Endothelial cell of umbilical vein (primary cell): ENCODE results near the gene SLC45A1. TPM values are rescaled to one million over a fixed set of nuclear protein-coding genes. Genes with fewer than 3 reads are reported as not detected.

ENCODE experiments used
- BruUV-seq: library from RNA; stranded (reverse); fragments of 400-500 nt; replicated peaks from 2 replicates; lab custom pipeline; 2021; lab: Mats Ljungman, UMichigan
- CTCF ChIA-PET: fragments of 300-600, 350-600 bp; sonication (Branson Sonifier 250); formaldehyde crosslinking; loops from one replicate; lab custom pipeline; 2021; ENCODE audit warnings: antibody characterized with exemption, inconsistent platforms; lab: Charles Lee
- POLR2A ChIA-PET: fragments of 300-600, 350-600 bp; sonication (Branson Sonifier 250); formaldehyde crosslinking; loops from one replicate; lab custom pipeline; 2021; ENCODE audit warnings: antibody characterized with exemption, inconsistent platforms; lab: Charles Lee
- DNase-seq: peaks from one replicate; pipeline ENCODE4 v3.0.0-alpha.2; 2011; ENCODE audit warnings: low read depth, low spot score
- FAIRE-seq: peaks from 2 replicates; lab custom pipeline; 2011; peaks lifted over from hg19 to GRCh38; lab: Jason Lieb, UNC
- H2AFZ ChIP-seq: 2 replicates; pipeline ENCODE4 v1.6.0; 2012; ENCODE audit warnings: low read depth, low read length, control low read depth, inconsistent platforms
- H3K27ac ChIP-seq: 2 replicates; pipeline ENCODE4 v1.5.1; 2011; ENCODE audit warnings: low read depth, mild to moderate bottlenecking, control low read depth, low read length, moderate library complexity; ENCODE audit not compliant: insufficient read depth
- H3K27me3 ChIP-seq, 2 experiments: 2 replicates each; pipeline versions ENCODE4 v1.6.0 to v1.6.1; 2011; ENCODE audit warnings: low read length in 2 of 2, mixed read lengths in 1 of 2; ENCODE audit not compliant: control insufficient read depth in 2 of 2, insufficient read depth in 2 of 2
- H3K36me3 ChIP-seq, 2 experiments: 2 replicates in 1 of 2; 3 replicates in 1 of 2; pipeline ENCODE4 v1.5.1; 2011; ENCODE audit warnings: low read length in 2 of 2, mild to moderate bottlenecking in 1 of 2, moderate library complexity in 1 of 2; ENCODE audit not compliant: control insufficient read depth in 2 of 2, insufficient read depth in 2 of 2; ENCODE audit errors: extremely low read depth in 1 of 2
- H3K4me1 ChIP-seq: 3 replicates; pipeline ENCODE4 v1.5.1; 2011; ENCODE audit warnings: mild to moderate bottlenecking, low read length; ENCODE audit not compliant: control insufficient read depth, insufficient read depth; ENCODE audit errors: extremely low read depth
- H3K4me2 ChIP-seq: 2 replicates; pipeline ENCODE4 v1.6.1; 2011; ENCODE audit warnings: low read length, control low read depth, mixed read lengths; ENCODE audit not compliant: insufficient read depth
- H3K4me3 ChIP-seq, 3 experiments: fragments of 200-600 bp in 1 of 3; sonication (generic), shearing (Covaris generic) in 1 of 3; replicated peaks in 1 of 3; 2 replicates each; pipeline ENCODE4 v1.5.1; 2011 to 2016; ENCODE audit warnings: control low read depth in 3 of 3, low read length in 3 of 3, mild to moderate bottlenecking in 2 of 3, inconsistent platforms in 1 of 3, low read depth in 1 of 3, moderate library complexity in 1 of 3; ENCODE audit not compliant: insufficient read depth in 1 of 3
- H3K79me2 ChIP-seq: 2 replicates; pipeline ENCODE4 v1.6.0; 2012; ENCODE audit warnings: low read length, inconsistent platforms; ENCODE audit not compliant: control insufficient read depth, insufficient read depth
- H3K9ac ChIP-seq: replicated peaks from 2 replicates; pipeline ENCODE3; 2011; ENCODE audit warnings: low read length, control low read depth; ENCODE audit not compliant: insufficient read depth; ENCODE audit errors: extremely low read depth
- H3K9me1 ChIP-seq: replicated peaks from 3 replicates; pipeline ENCODE4 v1.6.0; 2011; ENCODE audit warnings: mild to moderate bottlenecking, low read length; ENCODE audit not compliant: control insufficient read depth, insufficient read depth; ENCODE audit errors: extremely low read depth
- H3K9me3 ChIP-seq: replicated peaks from 2 replicates; pipeline ENCODE4 v1.5.1; 2012; ENCODE audit warnings: low read length, inconsistent platforms; ENCODE audit not compliant: control insufficient read depth, insufficient read depth
- H4K20me1 ChIP-seq: replicated peaks from 2 replicates; pipeline ENCODE3; 2011; ENCODE audit warnings: mild to moderate bottlenecking, low read length; ENCODE audit not compliant: control insufficient read depth, insufficient read depth; ENCODE audit errors: extremely low read depth
- EZH2 ChIP-seq: IDR thresholded peaks from 2 replicates; pipeline ENCODE4 v1.6.1; 2012; ENCODE audit warnings: borderline replicate concordance, low read depth, mild to moderate bottlenecking, moderate library complexity, low read length, inconsistent platforms; ENCODE audit not compliant: severe bottlenecking
- FOS ChIP-seq: IDR thresholded peaks from 2 replicates; pipeline ENCODE4 v1.6.1; 2011; ENCODE audit warnings: mild to moderate bottlenecking, low read length, moderate library complexity, borderline replicate concordance; ENCODE audit not compliant: insufficient read depth
- GATA2 ChIP-seq: IDR thresholded peaks from 2 replicates; pipeline ENCODE4 v1.7.0; 2011; ENCODE audit warnings: low read depth, mild to moderate bottlenecking, moderate library complexity, mixed read lengths, low read length; ENCODE audit not compliant: insufficient read length, insufficient read depth
- JUN ChIP-seq: IDR thresholded peaks from 2 replicates; pipeline ENCODE4 v1.6.1; 2011; ENCODE audit warnings: borderline replicate concordance, low read depth; ENCODE audit not compliant: insufficient read length, insufficient read depth
- MYC ChIP-seq: IDR thresholded peaks from one replicate; pipeline ENCODE4 v1.6.1; 2011; ENCODE audit warnings: mild to moderate bottlenecking, low read depth, low read length
- POLR2A ChIP-seq: IDR thresholded peaks from 2 replicates; pipeline ENCODE4 v1.6.1; 2012; ENCODE audit warnings: low read depth, mild to moderate bottlenecking, control low read depth, low read length
- POLR2AphosphoS5 ChIP-seq: IDR thresholded peaks from 2 replicates; pipeline ENCODE4 v1.6.1; 2012; ENCODE audit warnings: low read depth, mild to moderate bottlenecking, control low read depth, low read length, moderate library complexity; ENCODE audit not compliant: insufficient read depth
- dilution Hi-C: fragments of 300-500 bp; cut with MboI; formaldehyde crosslinking; loops from one replicate; pipeline ENCODE4 v1.15.0; 2019; ENCODE audit warnings: low sequenced_read_pairs; ENCODE audit not compliant: extremely low pct_ligation_motif_present
- intact Hi-C: fragments of 100-400 bp; cut with micrococcal nuclease; formaldehyde crosslinking; loops from one replicate; pipeline ENCODE4 v1.10.0; 2022
- polyA plus RNA-seq, 4 experiments: library from polyadenylated mRNA; depleted of rRNA in 3 of 4; stranded (reverse) in 3 of 4; unstranded in 1 of 4; fragments of >200 nt; gene quantifications; 2 replicates each; pipeline versions ENCODE4 v1.2.1 to v1.2.3, GENCODE V29; 2011 to 2012; ENCODE audit warnings: missing spikeins in 1 of 4
- total RNA-seq: library from RNA; stranded (reverse); gene quantifications from 2 replicates; pipeline ENCODE4 v1.2.3, GENCODE V29; 2021
- TF ChIP-seq, protein P1 (sequence below), 2 donors: IDR thresholded peaks; 1 replicate in 1 of 2; 2 replicates in 1 of 2; pipeline ENCODE4 v1.5.1; 2011; ENCODE audit warnings: low read length in 2 of 2, mild to moderate bottlenecking in 2 of 2, moderate library complexity in 2 of 2, control low read depth in 1 of 2, inconsistent platforms in 1 of 2, low read depth in 1 of 2; ENCODE audit not compliant: insufficient read depth in 1 of 2; ENCODE audit errors: extremely low read depth in 1 of 2
- TF ChIP-seq, protein P2 (sequence below): IDR thresholded peaks from 2 replicates; pipeline ENCODE4 v1.6.1; 2011; ENCODE audit not compliant: insufficient read depth, insufficient read length

Gene SLC45A1
- total and polyA plus RNA-seq, 2 donors (not counting 3 experiments of a cell fraction or from before 2014, with no cell fraction given) = 1.3 to 1.4 TPM

DNA sequence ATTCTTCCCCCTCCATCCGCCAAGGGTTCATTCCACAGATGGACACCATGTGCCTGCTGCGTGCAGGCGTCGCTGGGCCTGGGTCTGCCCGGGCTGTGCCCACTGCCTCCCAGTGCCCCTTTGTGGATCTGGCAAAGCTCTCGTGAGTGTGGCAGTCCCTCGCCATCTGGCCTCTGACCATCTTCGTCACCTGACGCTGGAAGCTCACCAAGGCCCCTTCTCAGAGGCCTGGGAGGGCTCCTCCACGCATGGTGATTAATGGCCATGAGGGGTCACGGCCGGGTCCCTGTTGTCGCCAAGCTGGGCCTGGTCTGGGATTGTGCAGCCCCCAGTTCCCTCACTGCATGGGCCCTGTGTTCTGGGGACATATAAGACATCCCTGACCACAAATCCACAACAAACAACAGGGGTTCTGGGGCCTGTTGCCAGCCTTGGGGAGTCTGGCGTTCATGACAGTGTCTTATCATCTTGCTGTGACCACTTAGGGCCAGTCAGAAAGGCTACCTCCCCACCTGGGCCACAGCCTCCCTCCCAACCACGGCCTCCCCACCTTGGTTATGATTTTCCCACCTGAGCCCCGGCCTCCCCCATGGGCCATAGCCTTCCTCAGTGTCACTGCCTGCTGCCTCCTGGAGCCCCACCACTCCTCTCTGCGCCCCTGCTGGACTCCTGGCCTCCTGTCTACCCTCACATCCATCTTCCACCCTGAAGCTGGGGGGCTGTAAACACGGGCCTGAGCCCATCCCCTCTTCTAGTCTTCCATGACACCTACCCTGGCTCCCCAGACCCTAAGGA lies 27.9 kb downstream of the SLC45A1 start:
- no peak overlapping the region for H3K27ac ChIP-seq
- no peaks in the 10 kb centered on the region for H3K79me2 ChIP-seq
- no peak overlapping the region for H2AFZ ChIP-seq
- H3K4me1 ChIP-seq = no peaks in the 10 kb centered on the region
- DNase-seq (no peak), FAIRE-seq (no peak)
- no peak overlapping the region for H3K4me3 ChIP-seq
- CTCF ChIA-PET = interaction anchor here (0.9 to 3.0 kb wide), 4 partner anchors 331 to 370 kb away, joined by 3 to 22 read pairs (median 11); no protein-coding TSS in a partner anchor
- H3K9me3 ChIP-seq = no peaks in the 10 kb centered on the region
- H3K9ac ChIP-seq = no peak overlapping the region
- H4K20me1 ChIP-seq = no peaks in the 10 kb centered on the region
- no peaks in the 10 kb centered on the region for H3K27me3 ChIP-seq
- TF ChIP-seq EZH2 = no peak
- POLR2A ChIA-PET = interaction anchor here (1.2 kb wide), 1 partner anchor 371 kb away, joined by 4 read pairs; no protein-coding TSS in a partner anchor
- H3K4me2 ChIP-seq = no peak overlapping the region
- BruUV-seq = no TSS peak
- H3K9me1 ChIP-seq = no peaks in the 10 kb centered on the region
- dilution Hi-C loops (no loop called here), intact Hi-C loops (no loop called here)
- no peaks in the 10 kb centered on the region for H3K36me3 ChIP-seq

DNA sequence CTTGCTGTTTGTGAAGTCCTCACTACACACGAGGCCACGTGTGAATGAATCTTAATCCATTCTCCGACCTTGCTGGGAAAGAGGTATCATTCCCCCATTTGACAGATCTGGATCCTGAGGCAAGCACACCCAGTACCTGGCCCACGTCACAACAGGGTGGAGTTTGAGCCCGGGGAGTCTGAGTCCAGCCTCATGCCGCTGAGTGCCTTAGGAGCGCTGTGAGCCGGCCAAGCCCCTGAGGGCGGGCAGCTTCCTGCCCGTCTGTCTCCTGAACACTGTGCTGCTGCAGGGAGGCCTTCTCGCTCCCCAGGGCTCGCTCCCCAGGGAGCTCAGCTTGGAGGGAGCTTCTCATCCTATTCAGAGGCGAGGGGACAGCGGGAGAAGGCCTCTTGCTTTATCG lies 29.7 kb downstream of the SLC45A1 start:
- no peaks in the 10 kb centered on the region for H3K27me3 ChIP-seq
- FAIRE-seq = no peak
- no peak for DNase-seq
- H3K4me1 ChIP-seq = peaks cover 5% of the 10 kb centered on the region
- H3K9me3 ChIP-seq = no peaks in the 10 kb centered on the region
- POLR2A ChIA-PET = no interaction called here
- no peak overlapping the region for H2AFZ ChIP-seq
- no TSS peak for BruUV-seq
- H3K9me1 ChIP-seq = no peaks in the 10 kb centered on the region
- H3K4me3 ChIP-seq = no peak overlapping the region
- H3K27ac ChIP-seq = no peak overlapping the region
- CTCF ChIA-PET = interaction anchor here (0.7 to 3.0 kb wide), 9 partner anchors 10 to 375 kb away, joined by 3 to 22 read pairs (median 4); no protein-coding TSS in a partner anchor
- TF ChIP-seq POLR2A (no peak), EZH2 (no peak), MYC (no peak), POLR2AphosphoS5 (no peak), GATA2 (no peak), FOS (no peak), JUN (no peak)
- TF ChIP-seq, protein P1, sequence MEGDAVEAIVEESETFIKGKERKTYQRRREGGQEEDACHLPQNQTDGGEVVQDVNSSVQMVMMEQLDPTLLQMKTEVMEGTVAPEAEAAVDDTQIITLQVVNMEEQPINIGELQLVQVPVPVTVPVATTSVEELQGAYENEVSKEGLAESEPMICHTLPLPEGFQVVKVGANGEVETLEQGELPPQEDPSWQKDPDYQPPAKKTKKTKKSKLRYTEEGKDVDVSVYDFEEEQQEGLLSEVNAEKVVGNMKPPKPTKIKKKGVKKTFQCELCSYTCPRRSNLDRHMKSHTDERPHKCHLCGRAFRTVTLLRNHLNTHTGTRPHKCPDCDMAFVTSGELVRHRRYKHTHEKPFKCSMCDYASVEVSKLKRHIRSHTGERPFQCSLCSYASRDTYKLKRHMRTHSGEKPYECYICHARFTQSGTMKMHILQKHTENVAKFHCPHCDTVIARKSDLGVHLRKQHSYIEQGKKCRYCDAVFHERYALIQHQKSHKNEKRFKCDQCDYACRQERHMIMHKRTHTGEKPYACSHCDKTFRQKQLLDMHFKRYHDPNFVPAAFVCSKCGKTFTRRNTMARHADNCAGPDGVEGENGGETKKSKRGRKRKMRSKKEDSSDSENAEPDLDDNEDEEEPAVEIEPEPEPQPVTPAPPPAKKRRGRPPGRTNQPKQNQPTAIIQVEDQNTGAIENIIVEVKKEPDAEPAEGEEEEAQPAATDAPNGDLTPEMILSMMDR (IDR thresholded peaks at IDR 0.05; ENCODE audit: extremely low read depth in 1 of 2, insufficient read depth in 1 of 2, low read depth in 1 of 2, low read length in 2 of 2) = no peak
- TF ChIP-seq, protein P2, sequence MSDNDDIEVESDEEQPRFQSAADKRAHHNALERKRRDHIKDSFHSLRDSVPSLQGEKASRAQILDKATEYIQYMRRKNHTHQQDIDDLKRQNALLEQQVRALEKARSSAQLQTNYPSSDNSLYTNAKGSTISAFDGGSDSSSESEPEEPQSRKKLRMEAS = no peak
- no peaks in the 10 kb centered on the region for H4K20me1 ChIP-seq
- H3K36me3 ChIP-seq = no peaks in the 10 kb centered on the region
- intact Hi-C loops = loop anchor here (2.0 kb wide), 1 partner anchor 33 kb away; no protein-coding TSS in a partner anchor
- no peak overlapping the region for H3K4me2 ChIP-seq
- dilution Hi-C loops = no loop called here
- no peaks in the 10 kb centered on the region for H3K79me2 ChIP-seq
- H3K9ac ChIP-seq = no peak overlapping the region
